HEK293T (cell line): Measurements from ENCODE around the gene LTA4H.

Experiments used
- ARNT ChIP-seq: fragments of 450-650 bp; IDR thresholded peaks from 2 replicates; pipeline ENCODE4 v1.6.1; 2017; ENCODE audit warnings: mild to moderate bottlenecking
- BHLHE40 ChIP-seq: fragments of 450-650 bp; IDR thresholded peaks from 2 replicates; pipeline ENCODE4 v1.6.1; 2016; ENCODE audit warnings: mild to moderate bottlenecking, moderate library complexity, borderline replicate concordance
- ELF4 ChIP-seq: fragments of 450-650 bp; IDR thresholded peaks from 2 replicates; pipeline ENCODE4 v1.6.1; 2017; ENCODE audit warnings: antibody characterized with exemption
- FOXM1 ChIP-seq: fragments of 450-650 bp; IDR thresholded peaks from 2 replicates; pipeline ENCODE4 v1.6.1; 2017; ENCODE audit warnings: mild to moderate bottlenecking, borderline replicate concordance
- HDGF ChIP-seq: fragments of 450-650 bp; IDR thresholded peaks from 2 replicates; pipeline ENCODE4 v1.6.1; 2017; ENCODE audit warnings: antibody characterized with exemption, borderline replicate concordance
- L3MBTL2 ChIP-seq: fragments of 450-650 bp; conservative IDR thresholded peaks from 2 replicates; pipeline ENCODE4 v1.6.1; 2016; ENCODE audit warnings: mild to moderate bottlenecking

- TF ChIP-seq HDGF: no peak
- no peak for TF ChIP-seq FOXM1
- TF ChIP-seq L3MBTL2: no peak
- TF ChIP-seq ELF4: no peak
- no peak for TF ChIP-seq ARNT
- no peak for TF ChIP-seq BHLHE40
Measured at GRCh38 chr12:96060041-96060440, 24.7 kb upstream of the LTA4H start.
